ENCODE measurements around the gene DDX31.

Gene DDX31

GRCh38 chr9:132547052-132547431 lies 122.7 kb downstream of the DDX31 start:
- no peak for DNase-seq (ENCODE audit: low read depth)

GRCh38 chr9:132546148-132547051 lies 123.4 kb downstream of the DDX31 start:
- DNase-seq (ENCODE audit: low read depth): no peak

- no peak for DNase-seq (ENCODE audit: low read depth)
These were observed 124.2 kb downstream of the DDX31 start for GRCh38 chr9:132545578-132545977.

- DNase-seq (ENCODE audit: low read depth): no peak
These were observed 125.8 kb downstream of the DDX31 start for GRCh38 chr9:132543960-132544359.

GRCh38 chr9:132543251-132543650 lies 126.5 kb downstream of the DDX31 start:
- DNase-seq (ENCODE audit: low read depth): no peak

Data from activated T-helper 9 cell treated with anti-CD3 and anti-CD28 coated beads, Interleukin-2, amount 50 U/mL, for 16 hours (primary cell).